ENCODE measurements around the gene KCNK4.
A peak's percentile ranks its signal among the peaks of the same experiment; 100 is the strongest.

Gene KCNK4

DNA sequence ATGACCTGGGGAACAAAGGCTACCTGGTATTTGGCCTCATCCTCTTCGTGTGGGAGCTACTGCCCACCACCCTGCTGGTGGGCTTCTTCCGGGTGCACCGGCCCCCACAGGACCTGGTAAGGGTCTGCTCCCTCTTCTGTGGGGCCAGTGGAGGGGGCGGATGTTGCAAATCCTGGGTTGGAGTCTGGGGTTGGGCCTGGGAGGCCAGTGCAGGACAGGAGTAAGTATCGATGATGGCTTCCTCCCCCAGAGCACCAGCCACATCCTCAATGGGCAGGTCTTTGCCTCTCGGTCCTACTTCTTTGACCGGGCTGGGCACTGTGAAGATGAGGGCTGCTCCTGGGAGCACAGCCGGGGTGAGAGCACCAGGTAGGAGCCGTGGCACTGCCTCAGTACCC is 2.8 kb upstream of the KCNK4 start:
- Mint-ChIP-seq H3K27ac (no peak overlapping the region), H3K27me3 (ENCODE audit: low read depth) (peaks cover 21% of the 10 kb centered on the region), H3K9me3 (no peaks in the 10 kb centered on the region)

DNA sequence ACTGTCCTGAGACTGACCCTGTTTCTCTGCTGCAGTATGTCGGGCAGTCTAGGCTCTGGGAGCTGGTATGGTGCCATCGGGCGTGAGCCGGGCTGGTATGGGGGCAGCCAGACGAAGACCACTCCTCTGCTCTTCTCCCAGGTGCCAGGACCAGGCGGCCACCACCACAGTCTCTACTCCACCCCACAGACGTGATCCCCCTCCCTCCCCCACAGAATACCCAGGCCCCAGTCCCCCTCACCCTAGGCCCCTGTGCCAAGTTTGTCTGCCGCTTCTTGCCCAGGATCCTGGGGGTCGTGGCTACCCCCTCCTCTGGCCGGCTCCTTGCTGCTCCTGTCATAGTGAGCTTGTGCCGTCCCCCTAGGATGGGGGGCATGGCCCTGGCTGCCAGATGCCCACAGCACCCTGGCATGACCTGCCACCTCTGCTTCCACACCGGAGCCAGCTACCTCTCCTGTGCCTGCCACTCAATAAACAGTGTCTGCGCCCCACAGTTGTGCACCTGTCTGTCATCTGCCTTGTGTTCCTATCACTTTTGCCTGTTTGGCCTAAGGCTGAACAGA is 2.0 kb upstream of the KCNK4 start:
- Mint-ChIP-seq H3K36me3 (ENCODE audit: low read depth) (peaks cover 8% of the 10 kb centered on the region), H3K4me3 (no peak overlapping the region), H3K27ac (no peak overlapping the region), H3K27me3 (ENCODE audit: low read depth) (peaks cover 28% of the 10 kb centered on the region), H3K9me3 (no peaks in the 10 kb centered on the region), H3K4me1 (ENCODE audit: low read depth) (peaks cover 10% of the 10 kb centered on the region)

More for the DNA sequence above, 2.8 kb upstream of the KCNK4 start:
- Mint-ChIP-seq H3K4me3 (no peak overlapping the region), H3K4me1 (ENCODE audit: low read depth) (peaks cover 12% of the 10 kb centered on the region), H3K36me3 (ENCODE audit: low read depth) (peaks cover 8% of the 10 kb centered on the region)

DNA sequence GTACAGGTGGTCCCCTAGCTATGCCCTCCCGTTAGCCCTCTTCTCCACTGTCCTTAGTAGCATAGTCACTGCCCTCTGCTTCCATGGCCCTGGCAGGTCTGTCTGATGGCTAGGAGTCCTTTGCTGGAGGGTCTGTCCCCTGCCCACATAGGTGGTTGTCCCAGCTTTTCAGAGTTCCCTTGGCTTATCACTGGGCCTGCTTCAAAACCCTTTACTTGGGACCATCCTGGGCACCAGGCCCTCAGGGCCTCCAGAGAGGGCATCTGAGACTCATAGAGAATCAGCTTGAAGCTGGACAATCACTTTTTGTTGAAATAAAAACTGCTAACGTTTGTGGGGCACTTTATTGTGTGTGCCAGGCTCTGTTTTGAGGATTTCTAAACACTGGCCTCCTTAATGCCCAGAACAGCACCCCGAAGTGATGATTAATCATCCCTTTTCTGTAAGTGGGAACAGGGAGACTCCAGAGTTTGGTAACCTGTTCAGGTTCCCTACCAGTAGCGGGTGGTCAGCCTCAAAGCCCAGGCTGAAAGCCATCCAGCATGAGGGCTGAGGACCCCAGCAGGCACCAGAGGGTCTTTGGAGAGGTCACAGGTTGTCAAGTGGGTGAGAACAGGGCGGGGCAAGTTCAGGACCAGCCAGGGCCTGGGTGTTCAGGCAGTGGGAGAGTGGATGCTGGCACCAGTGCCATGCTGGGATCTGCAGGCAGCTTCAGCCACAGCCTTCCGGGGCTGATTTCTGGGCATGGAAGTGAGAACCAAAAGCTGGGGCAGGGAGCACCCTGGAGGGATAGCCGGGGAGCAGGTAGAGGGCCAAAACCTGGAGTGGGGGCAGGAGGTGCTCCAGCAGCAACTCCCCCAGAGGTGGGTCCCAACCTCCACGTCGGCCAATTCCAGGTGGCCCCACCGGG is 495 bp upstream of the KCNK4 start:
- Mint-ChIP-seq H3K36me3 (ENCODE audit: low read depth) (peaks cover 8% of the 10 kb centered on the region), H3K27ac (no peak overlapping the region), H3K4me1 (ENCODE audit: low read depth) (peaks cover 10% of the 10 kb centered on the region), H3K4me3 (peak overlapping the region; percentile 57), H3K27me3 (ENCODE audit: low read depth) (peaks cover 42% of the 10 kb centered on the region), H3K9me3 (no peaks in the 10 kb centered on the region)

DNA sequence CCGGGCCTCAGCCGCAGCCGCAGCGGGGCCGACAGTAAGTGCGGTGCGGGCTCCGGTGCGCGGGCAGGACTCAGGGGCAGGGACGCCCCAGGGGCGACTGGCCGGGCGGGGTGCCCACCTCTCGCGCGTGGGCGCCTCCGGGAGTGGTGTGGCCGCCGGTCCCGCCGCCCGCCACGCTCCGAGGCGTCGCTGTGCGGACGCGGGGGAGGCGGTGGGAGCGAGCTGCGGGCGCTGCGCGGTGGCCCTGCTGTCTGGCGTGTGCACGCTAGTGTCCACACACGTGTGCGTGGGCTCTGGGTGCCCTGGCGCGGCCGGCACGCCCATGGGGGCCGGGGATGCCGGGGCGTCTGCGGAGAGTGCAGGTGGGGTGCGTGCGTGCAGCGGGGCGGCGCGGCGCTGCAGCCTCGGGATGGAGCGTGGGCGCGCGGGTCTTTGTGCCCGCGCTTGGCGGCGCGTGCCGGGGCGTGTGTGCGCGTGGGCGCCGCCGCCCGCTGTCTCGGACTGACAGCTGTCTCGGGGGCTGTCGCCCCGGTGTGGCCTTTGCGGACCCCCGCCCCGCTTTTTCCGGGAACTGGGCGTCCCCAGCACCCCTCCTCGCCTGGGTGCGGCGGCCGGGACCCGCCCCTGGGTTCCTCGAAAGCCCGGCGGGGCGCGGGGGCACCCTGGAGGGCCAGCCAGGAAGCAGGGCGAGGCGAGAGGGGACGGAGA is 804 bp downstream of the KCNK4 start:
- H3K27ac Mint-ChIP-seq = no peak overlapping the region
- peaks cover 3% of the 10 kb centered on the region for H3K4me1 Mint-ChIP-seq (ENCODE audit: low read depth)
- peaks cover 8% of the 10 kb centered on the region for H3K36me3 Mint-ChIP-seq (ENCODE audit: low read depth)
- H3K4me3 Mint-ChIP-seq = no peak overlapping the region
- peaks cover 55% of the 10 kb centered on the region for H3K27me3 Mint-ChIP-seq (ENCODE audit: low read depth)
- no peaks in the 10 kb centered on the region for H3K9me3 Mint-ChIP-seq

DNA sequence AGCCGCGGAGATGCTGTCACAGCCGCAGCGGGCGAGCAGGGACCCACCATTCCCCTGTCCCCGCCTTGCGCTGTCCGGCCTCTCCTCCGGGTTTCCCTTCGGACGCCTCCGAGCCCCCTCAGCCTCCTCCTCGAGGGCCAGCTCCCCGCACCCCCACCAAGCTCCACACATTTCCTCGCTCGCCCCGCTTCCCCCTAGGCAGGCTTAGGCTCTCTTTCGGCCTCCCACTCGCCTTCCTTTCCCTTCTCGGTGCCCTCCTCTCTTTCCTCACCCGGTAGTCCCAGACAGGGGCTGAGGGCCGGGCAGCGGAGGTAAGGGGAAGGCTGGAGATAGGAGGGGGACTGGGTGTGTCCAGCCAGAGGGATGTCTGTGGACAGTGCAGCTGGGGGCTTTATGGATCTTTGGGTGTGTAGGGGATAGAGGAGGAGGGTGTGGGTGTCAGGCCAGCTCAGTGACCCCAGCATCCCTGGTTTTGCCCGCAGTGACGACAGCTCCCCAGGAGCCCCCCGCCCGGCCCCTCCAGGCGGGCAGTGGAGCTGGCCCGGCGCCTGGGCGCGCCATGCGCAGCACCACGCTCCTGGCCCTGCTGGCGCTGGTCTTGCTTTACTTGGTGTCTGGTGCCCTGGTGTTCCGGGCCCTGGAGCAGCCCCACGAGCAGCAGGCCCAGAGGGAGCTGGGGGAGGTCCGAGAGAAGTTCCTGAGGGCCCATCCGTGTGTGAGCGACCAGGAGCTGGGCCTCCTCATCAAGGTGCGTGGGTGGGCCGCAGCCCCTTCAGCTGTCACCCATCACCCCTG is 1.6 kb downstream of the KCNK4 start:
- Mint-ChIP-seq H3K4me1 (ENCODE audit: low read depth) (peaks cover 3% of the 10 kb centered on the region), H3K27me3 (ENCODE audit: low read depth) (peaks cover 63% of the 10 kb centered on the region), H3K36me3 (ENCODE audit: low read depth) (peaks cover 8% of the 10 kb centered on the region), H3K9me3 (no peaks in the 10 kb centered on the region), H3K27ac (no peak overlapping the region), H3K4me3 (peak overlapping the region; percentile 60)

DNA sequence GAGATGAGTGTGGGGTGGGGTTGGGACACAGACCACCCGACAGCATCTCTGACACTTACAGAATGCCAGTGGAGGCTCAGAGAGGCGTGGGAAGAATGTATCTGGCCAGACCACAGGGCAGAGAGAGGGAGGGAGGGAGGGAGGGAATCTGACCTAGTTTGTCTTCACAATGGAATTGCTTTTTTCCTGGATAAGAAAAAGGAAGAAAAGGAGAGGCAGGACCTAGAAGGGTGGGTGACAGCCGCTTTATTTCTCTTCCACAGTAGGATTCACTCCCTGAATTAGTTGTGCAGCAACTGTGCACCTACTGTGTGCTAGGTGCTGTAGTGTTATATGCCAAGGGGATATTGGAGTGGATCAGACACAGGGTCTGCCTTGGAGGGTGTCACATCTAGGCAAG is 3.7 kb downstream of the KCNK4 start:
- Mint-ChIP-seq H3K27ac (no peak overlapping the region), H3K4me1 (ENCODE audit: low read depth) (peaks cover 6% of the 10 kb centered on the region)

DNA sequence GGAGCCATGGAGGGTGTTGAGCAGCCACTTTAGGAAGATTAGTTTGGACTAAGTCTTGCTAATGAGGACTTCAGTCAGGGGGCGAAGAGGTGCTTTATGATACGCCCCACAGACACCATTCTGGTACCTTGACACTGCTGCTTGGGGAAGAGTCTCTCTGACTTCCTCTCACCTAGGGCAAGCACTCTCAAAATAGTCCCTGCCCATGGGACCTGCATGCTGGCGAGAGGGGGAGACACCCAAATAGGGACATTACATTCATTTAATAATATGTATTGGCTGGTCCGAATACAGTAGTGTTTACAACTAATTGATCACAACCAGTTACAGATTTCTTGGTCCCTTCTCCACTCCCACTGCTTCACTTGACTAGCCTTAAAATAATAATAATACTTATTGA is 4.7 kb downstream of the KCNK4 start:
- no peak overlapping the region for H3K4me3 Mint-ChIP-seq
- H3K36me3 Mint-ChIP-seq (ENCODE audit: low read depth) = peaks cover 2% of the 10 kb centered on the region
- peaks cover 86% of the 10 kb centered on the region for H3K27me3 Mint-ChIP-seq (ENCODE audit: low read depth)
- H3K4me1 Mint-ChIP-seq (ENCODE audit: low read depth) = peaks cover 11% of the 10 kb centered on the region
- no peak overlapping the region for H3K27ac Mint-ChIP-seq
- H3K9me3 Mint-ChIP-seq = no peaks in the 10 kb centered on the region

More for the DNA sequence above, 3.7 kb downstream of the KCNK4 start:
- Mint-ChIP-seq H3K27me3 (ENCODE audit: low read depth) (peaks cover 84% of the 10 kb centered on the region), H3K36me3 (ENCODE audit: low read depth) (peaks cover 3% of the 10 kb centered on the region), H3K4me3 (no peak overlapping the region), H3K9me3 (no peaks in the 10 kb centered on the region)

DNA sequence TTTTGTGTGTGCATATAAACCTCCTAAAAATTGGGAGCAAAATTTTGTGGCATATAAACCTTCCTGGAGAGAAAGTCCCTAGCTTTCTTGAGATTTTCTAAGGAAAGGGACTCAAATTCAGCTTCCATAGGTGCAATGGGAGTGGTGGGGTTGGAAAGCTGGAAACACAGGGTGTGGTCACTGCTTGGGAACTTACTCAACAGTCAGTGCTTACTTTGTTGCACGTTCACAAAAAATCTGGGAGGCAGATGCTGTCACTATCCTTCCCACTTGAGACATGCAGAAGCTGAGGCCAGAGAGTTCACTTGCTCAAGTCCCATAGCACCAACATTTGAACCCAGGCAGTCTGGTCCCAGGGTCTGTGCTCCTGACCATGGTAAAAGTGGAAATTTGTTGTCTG is 5.1 kb downstream of the KCNK4 start:
- Mint-ChIP-seq H3K27ac (no peak overlapping the region), H3K27me3 (ENCODE audit: low read depth) (peaks cover 87% of the 10 kb centered on the region), H3K4me3 (no peak overlapping the region), H3K9me3 (no peaks in the 10 kb centered on the region), H3K4me1 (ENCODE audit: low read depth) (peaks cover 11% of the 10 kb centered on the region), H3K36me3 (ENCODE audit: low read depth) (no peaks in the 10 kb centered on the region)

DNA sequence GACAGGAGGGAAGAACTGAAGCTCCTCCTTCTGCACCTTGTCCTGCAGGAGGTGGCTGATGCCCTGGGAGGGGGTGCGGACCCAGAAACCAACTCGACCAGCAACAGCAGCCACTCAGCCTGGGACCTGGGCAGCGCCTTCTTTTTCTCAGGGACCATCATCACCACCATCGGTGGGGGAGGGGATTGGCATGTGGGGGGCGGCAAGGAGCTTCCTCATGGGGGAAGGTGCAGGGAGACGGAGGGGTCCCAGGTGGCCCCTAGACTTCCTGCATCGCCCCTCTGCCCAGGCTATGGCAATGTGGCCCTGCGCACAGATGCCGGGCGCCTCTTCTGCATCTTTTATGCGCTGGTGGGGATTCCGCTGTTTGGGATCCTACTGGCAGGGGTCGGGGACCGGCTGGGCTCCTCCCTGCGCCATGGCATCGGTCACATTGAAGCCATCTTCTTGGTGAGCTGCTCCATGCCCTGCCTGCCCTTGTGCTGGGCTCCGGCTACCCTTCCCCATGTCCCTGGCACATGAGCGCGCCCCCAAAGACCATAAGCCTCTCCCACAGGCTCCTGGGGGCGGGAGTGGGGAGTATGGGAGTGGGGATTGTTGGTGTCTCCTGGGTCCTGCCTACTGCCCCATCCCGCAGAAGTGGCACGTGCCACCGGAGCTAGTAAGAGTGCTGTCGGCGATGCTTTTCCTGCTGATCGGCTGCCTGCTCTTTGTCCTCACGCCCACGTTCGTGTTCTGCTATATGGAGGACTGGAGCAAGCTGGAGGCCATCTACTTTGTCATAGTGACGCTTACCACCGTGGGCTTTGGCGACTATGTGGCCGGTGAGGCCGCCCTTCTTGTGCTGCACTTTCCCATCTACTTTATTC is 6.0 kb downstream of the KCNK4 start:
- no peak overlapping the region for H3K27ac Mint-ChIP-seq
- peaks cover 87% of the 10 kb centered on the region for H3K27me3 Mint-ChIP-seq (ENCODE audit: low read depth)
- no peaks in the 10 kb centered on the region for H3K9me3 Mint-ChIP-seq
- H3K4me1 Mint-ChIP-seq (ENCODE audit: low read depth) = peaks cover 11% of the 10 kb centered on the region
- no peak overlapping the region for H3K4me3 Mint-ChIP-seq
- no peaks in the 10 kb centered on the region for H3K36me3 Mint-ChIP-seq (ENCODE audit: low read depth)

DNA sequence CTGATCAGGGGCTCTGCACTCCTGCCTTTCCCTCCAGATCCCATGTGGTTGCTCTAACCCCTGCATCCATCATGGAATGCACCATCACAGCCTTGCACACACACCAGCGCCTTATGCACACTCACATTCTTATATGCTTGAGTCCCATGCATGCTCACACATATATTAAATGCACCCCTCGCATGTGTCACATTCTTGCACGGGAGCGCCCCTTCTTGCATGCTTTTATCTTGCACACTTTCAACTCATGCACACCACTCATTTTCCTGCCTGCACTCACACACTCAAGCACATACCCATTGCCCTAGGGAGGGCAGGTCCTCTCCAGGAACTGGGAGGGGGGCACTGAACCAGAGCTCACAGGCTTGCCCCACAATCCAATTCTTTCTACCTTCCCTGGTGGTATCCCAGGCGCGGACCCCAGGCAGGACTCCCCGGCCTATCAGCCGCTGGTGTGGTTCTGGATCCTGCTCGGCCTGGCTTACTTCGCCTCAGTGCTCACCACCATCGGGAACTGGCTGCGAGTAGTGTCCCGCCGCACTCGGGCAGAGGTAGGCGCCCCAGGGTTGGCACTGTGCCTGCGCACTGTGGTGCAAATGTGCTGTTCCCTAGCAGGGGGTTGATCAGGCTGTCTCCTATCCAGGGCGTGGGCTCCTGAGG is 6.7 kb downstream of the KCNK4 start:
- no peaks in the 10 kb centered on the region for H3K36me3 Mint-ChIP-seq (ENCODE audit: low read depth)

DNA sequence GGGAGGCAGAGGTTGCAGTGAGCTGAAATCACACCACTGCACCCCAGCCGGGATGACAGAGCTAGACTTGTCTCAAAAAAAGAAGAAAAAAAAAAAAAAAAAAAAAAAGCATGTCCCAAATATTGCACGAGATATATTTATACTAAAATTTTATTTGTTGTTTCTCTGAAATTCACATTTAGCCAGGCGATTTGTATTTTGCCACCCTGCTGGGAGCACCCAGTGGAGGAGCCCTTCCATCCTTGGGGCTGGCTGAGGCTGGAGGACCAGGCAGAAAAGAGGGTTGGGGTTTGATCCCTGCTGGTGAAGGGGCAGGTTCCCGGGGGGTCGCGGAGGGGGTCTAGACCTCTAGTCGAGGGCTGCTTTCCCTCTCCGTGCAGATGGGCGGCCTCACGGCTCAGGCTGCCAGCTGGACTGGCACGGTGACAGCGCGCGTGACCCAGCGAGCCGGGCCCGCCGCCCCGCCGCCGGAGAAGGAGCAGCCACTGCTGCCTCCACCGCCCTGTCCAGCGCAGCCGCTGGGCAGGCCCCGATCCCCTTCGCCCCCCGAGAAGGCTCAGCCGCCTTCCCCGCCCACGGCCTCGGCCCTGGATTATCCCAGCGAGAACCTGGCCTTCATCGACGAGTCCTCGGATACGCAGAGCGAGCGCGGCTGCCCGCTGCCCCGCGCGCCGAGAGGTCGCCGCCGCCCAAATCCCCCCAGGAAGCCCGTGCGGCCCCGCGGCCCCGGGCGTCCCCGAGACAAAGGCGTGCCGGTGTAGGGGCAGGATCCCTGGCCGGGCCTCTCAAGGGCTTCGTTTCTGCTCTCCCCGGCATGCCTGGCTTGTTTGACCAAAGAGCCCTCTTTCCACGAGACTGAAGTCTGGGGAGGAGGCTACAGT is 8.1 kb downstream of the KCNK4 start:
- H3K9me3 Mint-ChIP-seq = no peaks in the 10 kb centered on the region

More for the DNA sequence above, 6.7 kb downstream of the KCNK4 start:
- no peaks in the 10 kb centered on the region for H3K9me3 Mint-ChIP-seq
- peaks cover 81% of the 10 kb centered on the region for H3K27me3 Mint-ChIP-seq (ENCODE audit: low read depth)
- no peak overlapping the region for H3K27ac Mint-ChIP-seq
- no peak overlapping the region for H3K4me3 Mint-ChIP-seq
- H3K4me1 Mint-ChIP-seq (ENCODE audit: low read depth) = peaks cover 11% of the 10 kb centered on the region

DNA sequence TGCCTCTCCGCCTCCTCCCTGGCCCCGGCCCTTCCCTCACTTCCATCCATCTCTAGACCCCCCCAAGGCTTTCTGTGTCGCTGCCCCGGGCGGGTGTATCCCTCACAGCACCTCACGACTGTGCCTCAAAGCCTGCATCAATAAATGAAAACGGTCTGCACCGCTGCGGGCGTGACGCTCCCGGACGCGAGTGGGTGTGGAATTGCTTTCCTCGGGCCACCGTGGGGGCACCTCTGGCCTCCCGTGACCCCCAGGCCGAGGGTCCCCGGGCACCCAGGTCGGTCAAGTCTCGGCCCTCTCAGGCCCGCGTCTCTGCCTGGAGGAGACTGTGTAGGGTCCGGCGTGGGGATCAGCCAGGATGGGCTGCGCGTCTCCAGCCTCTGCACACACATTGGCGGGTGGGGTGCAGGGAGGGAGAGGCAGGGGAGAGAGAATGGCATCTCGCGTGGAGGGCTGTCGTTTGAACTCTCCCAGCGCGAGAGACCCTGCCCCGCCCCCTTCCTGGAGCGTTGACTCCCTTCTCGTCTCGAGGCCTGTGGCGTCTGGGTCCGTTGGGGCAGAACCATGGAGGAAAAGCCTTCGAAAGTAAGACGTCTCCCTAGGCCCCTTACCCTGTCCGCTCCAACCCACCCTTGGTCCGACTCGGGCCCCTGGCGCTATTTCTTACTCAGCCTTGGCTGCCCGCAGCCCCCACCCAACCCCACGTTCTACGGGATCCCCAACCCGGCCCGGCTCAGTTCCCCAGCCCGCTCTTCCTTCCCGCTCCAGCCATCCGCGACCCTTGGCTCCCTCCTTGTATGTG is 8.9 kb downstream of the KCNK4 start, which contains the start of gene CATSPERZ:
Gene CATSPERZ (plus strand): TSS at position 512 of the 802 bp plus-strand sequence. CDS start 53 bp downstream, at position 565.
- Mint-ChIP-seq H3K9me3 (no peaks in the 10 kb centered on the region), H3K4me1 (ENCODE audit: low read depth) (peaks cover 19% of the 10 kb centered on the region), H3K27me3 (ENCODE audit: low read depth) (peaks cover 60% of the 10 kb centered on the region), H3K27ac (peak within 1 kb of the TSS; percentile 36), H3K4me3 (peak within 1 kb of the TSS; percentile 76), H3K36me3 (ENCODE audit: low read depth) (no peaks in the 10 kb centered on the region)

More for the DNA sequence above, 8.1 kb downstream of the KCNK4 start:
- peak overlapping the region; percentile 63 for H3K4me3 Mint-ChIP-seq
- peak overlapping the region; percentile 36 for H3K27ac Mint-ChIP-seq
- H3K27me3 Mint-ChIP-seq (ENCODE audit: low read depth) = peaks cover 67% of the 10 kb centered on the region
- peaks cover 15% of the 10 kb centered on the region for H3K4me1 Mint-ChIP-seq (ENCODE audit: low read depth)
- H3K36me3 Mint-ChIP-seq (ENCODE audit: low read depth) = no peaks in the 10 kb centered on the region

Data from T-helper 1 cell treated with Interleukin-12 subunit alpha and Interleukin-12 subunit beta and Interleukin-4 antibody, amounts not matched to agents 30 μg/mL and 1 μg/mL, for 36 hours (primary cell).